Measurements from ENCODE around the gene LAMC3.

LAMC3 gene

GRCh38 chr9:131013015-131013755 is 4.2 kb downstream of the LAMC3 start:
- no peak for DNase-seq

DNA sequence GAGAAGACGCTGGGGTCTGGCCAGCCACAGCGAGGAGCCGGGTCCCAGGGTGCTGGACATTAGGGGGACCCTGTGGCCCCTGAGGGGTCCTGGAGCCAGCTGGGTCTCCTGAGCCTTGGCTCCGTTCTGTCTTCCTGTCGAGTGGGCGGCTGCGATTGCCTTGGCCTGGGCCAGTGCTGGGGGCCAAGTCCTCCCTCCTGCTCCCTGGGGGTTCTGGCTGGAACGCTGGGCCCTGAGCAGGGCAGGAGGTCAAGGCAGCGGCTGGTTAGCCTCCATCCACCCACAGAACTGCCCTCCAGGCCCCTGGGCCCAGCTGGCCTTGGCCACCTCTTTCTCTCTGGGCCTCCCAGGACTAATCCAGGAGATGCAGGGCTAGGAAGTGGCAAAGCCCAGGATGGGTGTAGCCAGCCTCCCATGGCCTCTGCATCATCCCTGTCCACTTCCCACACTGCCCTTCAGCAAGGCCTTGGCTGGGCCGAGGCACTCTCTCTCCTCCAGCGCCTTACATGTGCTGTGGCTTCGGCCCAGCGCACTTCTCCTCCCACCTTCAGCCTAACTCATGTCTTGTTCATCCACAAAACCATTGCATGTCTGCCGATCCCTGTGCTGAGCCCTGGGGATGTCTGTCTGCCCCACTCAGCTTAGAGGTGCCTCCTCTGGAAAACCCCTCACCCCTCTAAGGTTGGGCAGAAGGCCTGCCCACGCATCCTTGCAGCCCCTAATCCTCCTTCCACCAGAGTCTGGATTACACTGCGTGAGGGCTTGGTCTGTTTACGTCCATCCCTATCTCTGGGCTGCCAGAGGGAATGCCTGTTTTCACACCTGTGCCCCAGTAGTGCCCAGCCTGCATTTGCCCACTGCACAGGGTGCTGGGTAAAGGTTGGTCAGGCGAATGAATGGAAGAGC is 5.0 kb downstream of the LAMC3 start:
- DNase-seq: no peak

GRCh38 chr9:131015112-131015511 is 6.1 kb downstream of the LAMC3 start:
- no peak for DNase-seq

- DNase-seq: no peak
These were observed 7.0 kb downstream of the LAMC3 start for GRCh38 chr9:131015876-131016397.

- no peak for DNase-seq
These were observed 8.1 kb downstream of the LAMC3 start for GRCh38 chr9:131017067-131017466.

DNA sequence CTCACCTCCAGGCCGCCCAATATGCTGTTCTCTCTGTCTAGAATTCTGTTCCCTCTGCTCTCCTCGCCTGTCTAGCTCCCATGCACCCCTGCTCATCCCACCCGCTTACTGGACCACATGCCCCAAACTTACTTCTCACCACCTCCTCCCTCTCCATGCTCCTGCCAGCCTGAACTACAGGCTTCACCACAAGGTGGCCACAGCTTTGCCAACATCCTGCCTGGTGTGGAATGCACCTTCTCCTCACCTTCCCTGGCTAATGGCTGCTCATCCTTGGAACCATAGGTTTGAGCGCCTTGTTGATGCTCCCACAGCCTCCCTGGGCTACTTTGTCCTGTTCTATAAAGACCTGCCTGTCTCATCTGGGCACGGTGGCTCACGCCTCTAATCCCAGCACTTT is 9.6 kb downstream of the LAMC3 start:
- no peak for DNase-seq

- no peak for DNase-seq
These were observed 10.6 kb downstream of the LAMC3 start for GRCh38 chr9:131019388-131020239.

DNA sequence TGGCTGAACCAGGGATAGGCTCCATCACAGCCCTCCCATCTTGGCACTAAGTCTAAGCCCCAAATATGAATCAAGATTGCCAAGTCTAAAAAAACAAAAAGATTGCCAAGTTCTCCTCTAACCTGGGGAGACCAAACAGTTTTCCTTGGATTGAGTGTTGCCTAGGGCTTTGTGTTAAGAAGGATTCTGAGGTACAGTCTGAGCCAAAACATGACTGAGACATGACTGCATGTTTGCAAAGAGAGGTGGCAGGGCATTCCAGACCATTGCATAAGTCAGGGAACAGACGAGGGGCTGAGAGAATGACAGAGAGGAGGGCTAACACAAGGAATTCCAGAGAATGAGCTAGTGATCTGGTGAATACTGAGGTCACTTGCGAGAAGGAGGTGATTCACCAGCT is 11.4 kb downstream of the LAMC3 start:
- DNase-seq: no peak

- DNase-seq: no peak
These were observed 11.9 kb downstream of the LAMC3 start for GRCh38 chr9:131020862-131021261.

DNA sequence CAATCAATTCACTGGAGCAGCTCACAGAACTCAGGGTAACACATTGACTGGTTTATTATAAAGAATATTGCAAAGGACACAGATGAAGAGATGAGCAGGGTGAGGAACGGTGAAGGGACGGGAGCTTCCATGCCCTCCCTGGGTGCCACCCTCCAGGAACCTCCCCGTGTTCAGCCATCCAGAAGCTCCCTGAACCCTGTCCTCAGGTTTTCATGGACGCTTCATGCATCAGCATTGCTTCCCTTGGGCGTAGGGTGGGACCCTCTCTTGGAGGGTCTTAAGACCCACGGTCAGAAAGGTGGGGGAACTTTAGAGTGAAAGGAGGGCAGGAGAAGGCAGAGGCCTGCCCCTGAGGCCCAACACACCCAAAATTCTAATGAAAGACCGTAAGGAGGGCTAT is 12.8 kb downstream of the LAMC3 start:
- no peak for DNase-seq

DNA sequence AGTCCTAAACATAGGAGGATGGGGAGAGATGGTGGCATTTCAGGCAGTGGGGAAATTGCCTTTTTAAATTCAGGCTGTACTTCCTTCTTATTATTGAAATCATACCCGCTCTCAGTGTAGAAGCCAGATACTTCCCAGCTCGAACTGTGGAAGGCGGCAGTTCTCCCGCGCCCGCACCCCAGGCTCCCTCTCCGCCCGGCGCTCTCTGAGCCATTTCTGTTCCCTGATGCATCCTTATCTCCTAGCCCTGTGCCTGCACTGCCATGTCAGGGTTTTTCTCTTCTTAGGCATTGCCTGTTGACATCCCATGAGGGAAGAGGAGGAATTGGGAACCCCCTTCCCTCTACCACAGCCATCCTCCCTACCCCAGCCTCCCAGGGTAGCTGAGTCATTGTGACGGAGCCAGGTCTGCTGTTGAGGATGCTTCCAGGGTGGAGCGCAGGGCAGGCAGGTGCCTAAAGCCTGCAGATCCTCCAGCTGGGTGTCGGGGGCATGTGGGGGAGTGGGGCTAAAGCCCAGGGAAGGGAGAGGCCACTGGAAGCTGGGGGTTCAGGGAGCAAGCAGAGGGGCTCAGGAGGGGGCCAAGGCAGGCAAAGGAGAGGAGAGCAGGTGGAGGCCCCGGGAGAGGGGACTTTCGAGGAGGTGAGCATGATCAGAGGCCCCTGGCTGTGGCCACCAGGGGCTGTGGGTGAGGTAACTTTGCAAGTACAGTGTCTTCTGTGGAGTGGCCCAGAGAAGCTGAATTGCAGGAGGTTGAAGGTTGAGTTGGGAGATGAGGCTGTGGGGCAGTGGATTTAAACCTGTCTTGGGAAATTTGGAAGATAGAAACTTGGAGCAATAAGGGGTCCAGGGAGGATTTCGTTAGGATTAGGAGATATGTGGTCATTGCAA is 16.2 kb downstream of the LAMC3 start:
- DNase-seq: no peak

DNA sequence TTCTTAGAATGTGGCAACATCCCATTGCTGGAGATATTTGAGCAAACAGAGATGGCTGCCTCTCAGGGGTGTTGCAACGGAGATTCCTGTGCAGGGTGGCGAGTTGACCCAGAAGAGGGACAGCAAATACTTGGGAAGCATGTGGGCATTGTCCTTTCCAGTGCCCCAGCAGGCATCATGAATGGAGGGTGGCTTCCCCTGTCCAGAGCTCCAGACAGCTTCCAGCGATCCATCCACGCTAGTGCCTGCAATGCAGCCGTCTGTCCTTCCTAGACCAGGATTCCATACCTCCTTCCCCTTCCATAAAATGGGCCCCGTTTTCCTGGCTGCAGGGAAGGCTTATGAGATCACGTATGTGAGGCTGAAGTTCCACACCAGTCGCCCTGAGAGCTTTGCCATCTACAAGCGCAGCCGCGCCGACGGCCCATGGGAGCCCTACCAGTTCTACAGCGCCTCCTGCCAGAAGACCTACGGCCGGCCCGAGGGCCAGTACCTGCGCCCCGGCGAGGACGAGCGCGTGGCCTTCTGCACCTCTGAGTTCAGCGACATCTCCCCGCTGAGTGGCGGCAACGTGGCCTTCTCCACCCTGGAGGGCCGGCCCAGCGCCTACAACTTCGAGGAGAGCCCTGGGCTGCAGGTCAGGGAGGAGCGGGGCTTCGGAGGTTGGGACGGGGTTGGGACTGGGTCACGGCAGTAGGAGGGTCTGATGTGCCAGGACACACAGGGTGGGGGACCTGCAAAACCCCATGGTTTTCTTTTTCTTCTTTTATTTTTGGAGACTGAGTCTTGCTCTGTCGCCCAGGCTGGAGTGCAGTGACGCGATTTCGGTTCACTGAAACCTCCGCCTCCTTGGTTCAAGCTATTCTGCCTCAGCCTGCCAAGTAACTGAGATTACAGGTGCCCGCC is 17.2 kb downstream of the LAMC3 start:
- DNase-seq: no peak

DNA sequence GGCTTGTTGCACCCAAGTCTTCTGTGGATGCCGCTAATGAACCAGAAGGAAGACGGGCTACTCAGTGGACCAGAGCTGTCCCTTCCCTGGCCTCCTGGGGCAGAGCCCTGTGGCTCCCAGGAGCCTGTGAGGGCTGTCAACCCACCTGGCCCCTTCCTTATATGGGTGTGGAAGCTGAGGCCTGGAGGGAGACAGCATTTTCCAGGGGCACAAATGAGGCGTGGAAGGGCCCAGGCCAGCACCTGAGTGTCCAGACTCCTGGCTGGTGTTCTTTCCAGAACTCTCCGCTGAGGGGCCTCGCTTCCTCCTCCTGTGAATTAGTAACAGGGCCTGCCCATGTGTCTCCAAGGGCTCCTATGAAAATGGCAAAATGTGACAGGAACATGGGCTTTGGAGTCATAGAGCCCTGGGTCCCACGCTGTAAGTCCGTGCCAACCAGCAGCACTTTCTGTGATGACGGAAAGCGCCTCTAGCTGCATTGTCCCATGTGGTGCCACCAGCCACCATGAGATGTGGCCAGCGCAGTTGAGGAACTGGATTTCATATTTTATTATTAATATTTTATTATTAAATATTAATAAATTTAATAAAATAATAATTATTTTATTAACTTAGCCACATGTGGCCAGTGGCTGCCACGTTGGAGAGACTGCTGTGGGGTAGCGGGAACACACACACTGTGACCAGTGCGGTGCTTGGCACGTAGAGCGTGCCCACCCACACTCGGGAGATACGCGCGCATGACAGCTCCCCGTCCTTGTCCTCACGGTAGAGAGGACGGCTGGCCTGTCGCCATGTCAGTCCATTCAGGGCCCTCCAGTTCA is 18.3 kb downstream of the LAMC3 start:
- no peak for DNase-seq

DNA sequence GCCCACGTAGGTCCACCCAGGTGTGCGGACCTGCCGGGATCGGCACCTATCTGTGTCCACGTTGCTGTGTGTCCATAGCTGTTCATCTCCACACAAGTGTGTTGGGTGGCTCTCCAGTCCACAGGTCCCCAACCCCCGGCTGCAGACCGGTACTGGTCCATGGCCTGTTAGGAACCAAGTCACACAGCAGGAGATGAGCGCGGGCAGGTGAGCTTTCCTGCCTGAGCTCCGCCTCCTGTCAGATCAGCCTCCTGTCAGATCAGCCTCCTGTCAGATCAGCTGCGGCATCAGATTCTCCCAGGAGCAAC is 18.9 kb downstream of the LAMC3 start:
- no peak for DNase-seq

GRCh38 chr9:131028221-131028884 is 19.4 kb downstream of the LAMC3 start:
- no peak for DNase-seq

DNA sequence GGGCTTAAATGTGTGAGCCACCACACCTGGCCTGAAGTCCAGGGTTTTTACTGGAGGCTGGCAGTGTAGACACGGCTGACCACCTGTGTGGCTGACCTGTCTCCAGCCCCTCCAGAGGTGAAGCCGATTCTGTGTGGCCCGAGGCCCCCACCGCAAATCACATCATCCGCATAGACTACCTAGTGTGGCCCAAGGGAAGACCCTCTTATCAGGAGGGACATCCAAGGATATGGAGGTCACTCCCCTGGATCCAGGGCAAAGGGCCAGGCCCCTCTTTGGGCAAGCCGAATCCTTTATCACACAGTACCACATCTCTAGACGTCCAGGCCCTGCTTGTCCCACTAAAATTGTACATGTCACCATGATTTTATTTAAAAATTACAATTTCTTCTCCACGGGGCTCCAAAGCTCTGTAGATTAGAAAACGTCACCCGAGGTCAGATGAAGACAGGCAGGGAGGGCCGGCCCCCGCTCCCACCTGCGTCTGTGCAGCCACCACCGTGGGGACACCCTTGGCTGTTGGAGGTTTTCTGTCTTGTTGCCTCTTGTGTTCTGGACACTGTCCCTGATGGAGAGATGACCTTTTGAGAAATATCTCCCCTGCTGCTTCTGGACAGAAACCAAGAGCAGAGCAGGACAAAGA is 20.1 kb downstream of the LAMC3 start:
- no peak for DNase-seq

- no peak for DNase-seq
These were observed 20.6 kb downstream of the LAMC3 start for GRCh38 chr9:131029574-131029952.

DNA sequence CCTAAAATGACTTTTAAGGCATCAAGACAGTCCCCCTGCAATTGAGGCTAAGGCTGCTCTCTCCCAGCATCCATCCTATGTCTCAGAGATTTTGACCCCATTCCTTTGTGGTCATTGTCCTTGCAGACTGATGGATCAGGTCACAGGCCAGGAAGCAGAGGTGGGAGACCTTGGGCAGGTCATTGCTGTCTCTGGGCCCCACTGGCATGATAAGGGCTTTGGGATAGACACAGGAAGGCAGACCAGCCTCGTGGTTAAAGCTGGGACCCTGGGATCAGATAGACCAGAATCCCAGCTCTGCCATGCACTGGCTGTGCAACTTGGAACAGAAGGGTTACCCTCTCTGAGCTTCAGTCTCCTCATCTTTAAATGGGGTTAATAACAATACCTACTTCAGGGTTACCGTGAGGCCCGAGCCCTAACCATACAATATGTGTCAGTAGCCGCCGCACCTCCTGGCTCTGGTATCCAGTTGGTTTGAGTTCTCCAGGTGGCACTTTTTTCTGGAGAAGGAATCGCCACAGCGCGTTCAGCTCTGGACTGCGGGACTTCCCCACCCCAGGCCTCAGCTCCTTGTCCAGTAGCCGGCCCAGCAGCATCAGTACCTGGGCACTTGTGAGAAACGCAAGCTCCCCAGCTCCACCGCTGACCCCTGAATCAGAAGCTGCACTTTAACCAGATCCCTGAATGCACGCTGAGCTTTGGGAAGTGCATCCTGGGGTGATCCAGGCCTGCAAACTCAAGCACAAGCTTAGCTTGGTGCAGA is 21.4 kb downstream of the LAMC3 start:
- no peak for DNase-seq

Measured in bone marrow (tissue), 2 donors.